ENCODE measurements around the gene CACNA1B. TPM values are rescaled to one million over a fixed set of nuclear protein-coding genes. Genes with fewer than 3 reads are reported as not detected.
A peak's percentile ranks its signal among the peaks of the same experiment; 100 is the strongest.

The CACNA1B gene
- total RNA-seq, 1 donor from 2014 or later = 0.41 TPM

DNA sequence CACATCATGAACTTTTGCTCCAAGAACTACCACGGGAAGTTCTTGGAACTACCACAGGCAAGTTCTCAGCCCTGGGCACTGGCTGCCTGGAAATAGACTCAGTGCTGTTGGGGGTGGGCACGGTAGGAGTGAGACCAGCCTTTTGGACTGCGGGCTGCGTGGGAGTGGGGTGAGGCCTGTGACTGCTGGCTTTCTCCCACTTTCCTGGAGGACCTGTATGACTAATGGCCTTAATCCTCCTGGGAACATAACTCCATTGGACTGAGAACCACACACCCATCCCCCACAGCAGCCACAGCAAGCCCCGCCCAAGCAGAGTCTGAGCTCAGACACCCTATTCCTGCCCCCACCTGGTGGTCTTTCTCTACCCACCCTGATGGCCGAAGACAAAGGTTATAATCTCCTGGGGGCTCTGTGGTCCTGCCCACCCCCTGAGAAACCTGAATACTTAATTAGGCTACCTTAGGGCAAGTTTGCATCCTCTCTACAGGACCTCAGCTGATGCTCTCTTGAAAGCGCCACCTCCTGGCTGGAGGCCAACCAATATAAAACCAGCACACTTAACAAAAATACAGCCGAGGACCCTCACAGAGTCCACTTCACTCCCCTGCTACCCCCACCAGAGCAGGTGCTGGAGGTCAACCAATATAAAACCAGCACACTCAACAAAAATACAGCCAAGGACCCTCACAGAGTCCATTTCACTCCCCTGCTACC is 112.6 kb downstream of the CACNA1B start:
- ATAC-seq (no peak), DNase-seq (ENCODE audit: missing footprints) (no peak)
- intact Hi-C loops (cut with DNase I) = no loop called here

DNA sequence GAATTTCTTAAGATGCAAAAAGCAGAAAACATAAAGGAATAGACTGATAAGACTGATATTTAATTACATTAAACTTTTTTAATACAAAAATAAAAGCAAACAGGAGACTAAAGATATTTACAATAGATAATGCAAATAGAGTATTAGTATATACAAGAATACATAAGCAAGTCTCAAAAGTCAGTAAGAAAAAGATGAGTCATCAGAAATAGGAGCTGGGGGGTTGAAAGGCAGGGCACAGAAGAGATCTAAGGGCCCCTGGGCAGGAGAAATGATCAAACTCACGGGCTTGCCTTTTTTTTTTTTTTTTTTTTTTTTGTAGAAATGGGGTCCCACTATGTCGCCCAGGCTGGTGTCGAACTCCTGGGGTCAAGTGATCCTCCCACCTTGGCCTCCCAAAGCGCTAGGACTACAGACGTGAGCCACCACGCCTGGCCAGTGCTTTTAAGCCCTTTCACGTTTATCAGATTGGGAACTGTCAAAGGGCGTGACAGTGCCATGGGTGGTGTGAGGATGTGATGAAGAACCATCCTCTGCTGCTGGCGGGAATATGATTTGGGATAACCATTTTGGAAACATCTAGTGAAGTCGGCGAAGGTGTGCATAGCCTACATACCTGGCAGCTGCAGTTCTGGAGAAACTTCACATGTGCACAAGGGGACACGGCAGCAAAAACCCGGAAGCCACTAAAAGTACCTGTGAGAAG is 126.1 kb downstream of the CACNA1B start:
- intact Hi-C loops (cut with DNase I) = no loop called here
- ATAC-seq (no peak), DNase-seq (ENCODE audit: missing footprints) (no peak)

DNA sequence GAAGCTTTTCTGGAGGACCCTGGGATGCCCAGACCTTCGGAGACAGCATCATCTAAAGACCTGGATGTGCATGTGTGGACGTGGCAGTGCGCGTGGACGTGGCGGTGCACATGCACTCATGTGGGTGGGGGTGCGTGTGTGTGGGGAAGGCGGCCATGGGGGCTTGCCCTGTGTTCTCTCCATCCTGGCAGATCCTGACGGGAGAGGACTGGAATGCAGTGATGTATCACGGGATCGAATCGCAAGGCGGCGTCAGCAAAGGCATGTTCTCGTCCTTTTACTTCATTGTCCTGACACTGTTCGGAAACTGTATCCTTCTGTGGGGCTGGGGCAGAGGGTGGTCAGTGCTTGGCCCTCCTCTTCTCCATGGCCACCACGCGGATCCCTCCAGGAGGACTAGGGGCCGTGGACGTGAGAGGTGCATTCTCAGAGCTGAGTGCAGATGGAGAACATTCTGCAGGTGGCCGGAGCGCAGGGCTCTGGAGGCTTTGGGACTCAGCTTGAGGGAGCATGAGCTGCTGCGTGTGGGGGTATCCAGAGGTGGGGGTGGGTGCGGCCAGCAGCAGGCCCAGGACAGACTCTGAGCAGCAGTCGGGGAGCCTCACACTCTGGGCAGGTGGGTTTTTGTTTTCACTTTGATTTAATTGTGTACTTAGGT is 129.1 kb downstream of the CACNA1B start:
- DNase-seq (ENCODE audit: missing footprints) (no peak), ATAC-seq (no peak)
- intact Hi-C loops (cut with DNase I) = no loop called here

DNA sequence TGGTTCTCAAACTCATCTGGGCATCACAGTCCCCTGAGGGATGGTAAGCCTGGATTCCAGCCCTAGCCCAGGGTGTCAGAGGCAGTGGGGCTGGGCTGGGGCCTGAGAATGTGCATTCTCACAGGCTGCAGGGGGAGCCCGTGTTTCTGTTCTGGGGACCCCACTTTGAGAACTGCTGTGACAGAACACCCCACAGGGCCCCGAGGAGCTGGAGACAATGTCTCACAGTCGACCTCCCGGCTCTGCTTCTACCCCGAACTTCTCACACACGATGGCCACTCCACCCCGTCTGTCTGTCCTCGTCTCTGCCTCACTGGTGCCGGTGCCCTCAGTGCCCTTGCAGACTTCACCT is 130.0 kb downstream of the CACNA1B start:
- DNase-seq (ENCODE audit: missing footprints) (no peak), ATAC-seq (no peak)
- intact Hi-C loops (cut with DNase I) = no loop called here

DNA sequence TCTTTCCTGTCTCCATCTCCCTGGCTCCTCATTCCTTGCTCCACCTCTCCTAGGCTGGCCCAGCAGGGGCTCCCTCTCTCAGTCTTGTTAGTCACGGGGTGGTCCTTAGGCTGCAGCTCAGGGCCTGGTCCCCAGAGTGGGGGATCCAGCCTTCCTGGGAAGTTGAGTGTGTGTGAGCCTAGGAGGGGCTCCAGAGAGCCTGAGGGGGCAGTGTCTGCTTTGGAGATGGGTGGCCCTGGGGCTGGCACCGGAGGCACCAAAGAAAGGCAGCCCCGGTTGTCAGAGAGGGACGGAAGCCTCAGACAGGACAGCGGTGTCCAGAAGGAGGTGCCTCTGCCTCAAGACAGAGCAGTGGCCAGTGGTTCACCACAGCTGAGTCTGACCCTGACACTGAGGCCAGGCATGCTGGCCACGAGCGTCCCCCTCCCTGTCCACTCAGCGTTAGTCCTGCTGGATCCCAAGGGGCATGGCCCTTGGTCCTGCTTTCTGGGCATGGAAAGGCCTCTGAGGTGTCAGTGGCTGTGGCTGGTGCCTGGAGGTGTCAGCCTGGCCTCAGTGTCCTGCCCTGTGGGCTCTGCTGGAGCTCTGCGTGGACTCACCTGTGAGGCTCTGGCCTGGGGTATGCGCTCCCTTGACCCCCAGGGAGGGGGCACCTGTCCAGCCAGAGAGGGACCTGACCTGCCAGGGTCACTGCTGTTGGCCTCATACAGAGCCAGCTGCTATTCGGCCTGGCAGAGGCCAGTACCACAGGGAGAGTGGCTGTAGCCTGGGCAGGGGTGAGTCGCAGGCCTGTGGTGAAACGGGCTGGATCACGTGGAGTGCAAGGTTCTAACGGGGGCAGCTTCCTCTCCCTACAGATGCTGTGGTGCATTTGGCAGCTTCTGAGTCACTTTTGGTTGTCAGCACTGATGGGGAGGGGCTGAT is 130.6 kb downstream of the CACNA1B start:
- no peak for ATAC-seq
- intact Hi-C loops (cut with DNase I) = no loop called here
- DNase-seq (ENCODE audit: missing footprints) = no peak

DNA sequence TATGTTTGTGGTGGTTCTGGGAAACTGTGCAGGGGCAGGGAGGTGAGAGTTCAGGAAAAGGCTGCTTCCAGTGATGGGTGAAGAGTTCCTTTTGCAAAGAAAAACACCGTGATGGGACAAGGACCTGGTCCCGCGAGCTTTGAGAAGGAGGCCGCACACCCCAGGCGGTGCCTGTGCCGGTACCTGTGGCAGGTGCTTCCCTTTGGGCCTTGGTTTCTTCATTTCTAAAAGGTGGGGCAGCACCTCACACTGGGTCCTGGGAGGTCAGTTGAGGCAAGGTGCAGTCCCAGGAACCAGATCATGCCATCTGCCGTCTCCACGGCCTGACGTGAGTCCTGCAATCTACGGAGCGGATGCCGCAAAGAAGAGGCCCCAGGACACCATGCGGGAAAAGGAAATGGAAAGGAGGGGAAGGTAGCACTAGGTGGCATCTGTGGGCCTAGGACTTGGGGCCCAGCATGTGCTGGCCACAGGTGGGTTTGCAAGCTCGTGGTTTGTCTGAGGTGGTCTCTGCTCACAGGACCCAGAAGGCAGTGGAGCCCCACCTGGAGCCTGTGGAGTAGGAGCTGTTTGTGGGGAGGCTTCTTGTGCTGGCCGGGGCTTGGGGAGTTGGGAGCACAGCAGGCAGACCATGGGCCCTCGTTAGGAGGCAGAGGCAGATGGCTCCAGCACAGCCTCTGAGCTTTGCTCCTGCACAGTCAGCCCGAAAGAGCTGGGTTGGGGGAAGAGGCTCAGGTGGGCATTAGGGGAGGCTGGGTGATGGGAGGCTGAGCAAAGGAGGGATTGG is 131.6 kb downstream of the CACNA1B start:
- DNase-seq (ENCODE audit: missing footprints) (no peak), ATAC-seq (no peak)
- intact Hi-C loops (cut with DNase I) = no loop called here

DNA sequence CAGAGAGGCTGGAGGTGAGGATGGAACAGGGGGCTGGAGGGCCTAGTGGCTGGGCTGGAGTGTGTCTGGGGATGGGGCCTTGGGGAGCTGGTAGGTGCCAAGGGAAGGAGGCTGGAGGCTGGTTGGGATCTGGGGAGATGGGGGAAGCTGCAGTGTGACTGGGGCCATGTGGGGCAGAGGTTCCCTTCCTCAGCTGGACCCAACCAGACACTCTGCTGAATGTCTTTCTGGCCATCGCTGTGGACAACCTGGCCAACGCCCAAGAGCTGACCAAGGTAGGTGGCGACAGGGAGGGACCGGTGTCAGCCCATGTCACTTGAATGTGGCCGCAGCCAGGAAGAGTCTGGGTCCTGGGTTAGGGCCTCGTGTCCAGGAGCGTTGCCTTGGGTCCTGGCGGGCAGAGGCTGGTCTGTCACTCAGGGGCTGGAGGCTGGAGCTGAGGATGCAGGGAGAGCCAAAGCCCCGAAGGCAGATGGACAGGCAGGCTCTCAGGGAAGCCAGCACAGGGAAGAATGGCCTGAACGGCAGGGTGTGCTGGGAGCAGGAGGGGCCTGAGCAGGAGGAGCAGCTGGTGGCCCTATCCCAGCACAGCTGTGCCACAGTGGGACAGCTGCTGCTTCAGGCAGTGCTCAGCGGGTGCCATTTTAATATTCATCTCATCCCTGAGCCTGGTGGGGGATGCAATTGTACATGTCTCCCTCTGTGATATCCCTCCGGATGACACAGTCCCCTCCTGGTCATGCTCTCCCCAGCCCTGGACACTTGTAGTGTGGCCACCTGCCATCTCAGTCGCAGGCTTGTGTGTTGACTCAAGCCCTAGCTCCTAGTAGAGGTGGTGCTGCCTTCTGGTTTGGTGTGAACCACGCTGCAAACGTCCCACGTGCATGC is 132.5 kb downstream of the CACNA1B start:
- ATAC-seq = no peak
- intact Hi-C loops (cut with DNase I) = no loop called here
- DNase-seq (ENCODE audit: missing footprints) = no peak

DNA sequence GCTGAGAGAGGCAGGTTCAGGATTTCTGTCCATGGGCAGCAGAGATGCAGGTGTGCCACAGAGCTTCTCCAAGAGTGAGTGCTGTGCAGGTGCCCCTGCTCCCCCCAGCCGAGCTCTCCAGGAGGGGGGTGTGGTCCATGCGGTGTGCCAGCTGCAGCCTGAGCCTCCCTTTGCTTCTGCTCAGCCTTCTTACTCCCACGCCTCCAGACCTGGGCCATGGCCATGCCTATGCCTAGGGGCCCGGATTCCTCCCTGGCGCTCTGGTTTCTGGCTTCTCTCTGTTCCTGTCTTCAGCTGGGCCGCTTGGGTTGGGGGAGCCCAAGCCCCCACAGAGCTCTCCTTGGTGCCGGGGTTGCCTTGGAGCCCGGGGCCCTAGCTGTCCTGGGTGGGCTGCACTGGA is 133.3 kb downstream of the CACNA1B start:
- DNase-seq (ENCODE audit: missing footprints) = no peak
- no peak for ATAC-seq
- intact Hi-C loops (cut with DNase I) = no loop called here

DNA sequence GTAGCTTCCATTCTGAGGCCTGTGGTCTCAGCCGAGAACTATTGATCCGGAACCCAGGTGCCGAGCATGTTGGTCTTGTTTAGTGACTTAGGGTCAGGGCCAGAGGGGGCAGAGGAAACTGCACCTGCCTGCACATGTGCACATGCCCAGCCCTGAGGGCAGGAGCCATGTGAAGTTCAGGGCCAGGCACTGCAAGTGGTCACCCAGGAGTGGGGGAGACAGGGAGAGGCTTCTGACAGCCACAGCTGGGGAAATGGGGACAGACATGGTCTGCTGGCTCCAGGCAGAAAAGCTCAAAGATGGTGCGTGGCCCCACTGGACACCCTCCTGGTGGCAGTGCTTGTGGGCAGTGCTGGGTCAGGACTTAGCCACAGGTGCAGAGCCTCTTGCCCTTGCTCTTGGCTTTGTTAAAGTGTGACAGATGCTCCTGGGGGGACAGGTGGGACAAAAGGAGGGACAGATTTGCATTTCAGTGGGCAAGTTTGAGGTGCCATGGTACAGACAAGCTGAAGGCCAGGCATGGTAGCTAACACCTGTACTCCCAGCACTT is 134.4 kb downstream of the CACNA1B start:
- intact Hi-C loops (cut with DNase I) = no loop called here
- no peak for DNase-seq (ENCODE audit: missing footprints)
- no peak for ATAC-seq

DNA sequence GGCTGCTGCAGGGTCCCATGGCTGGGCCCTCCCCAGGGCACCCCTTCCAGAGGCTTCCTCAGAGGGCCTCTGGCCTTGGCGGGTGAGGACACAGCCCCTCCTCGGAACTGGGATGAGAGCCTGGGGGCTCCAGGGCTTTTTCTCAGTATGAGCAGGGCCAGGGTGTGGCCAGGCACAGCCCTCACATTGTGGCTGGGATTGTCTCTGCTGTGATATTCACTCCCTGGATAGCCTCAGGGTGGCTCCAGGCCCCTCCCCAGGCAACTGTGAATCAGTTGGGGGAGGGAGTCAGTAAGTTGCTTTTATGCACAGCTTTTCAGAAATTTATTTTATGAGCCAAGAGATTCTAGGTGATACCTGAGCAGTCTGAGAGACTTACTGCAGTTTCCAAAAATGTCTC is 135.7 kb downstream of the CACNA1B start:
- DNase-seq (ENCODE audit: missing footprints) (no peak), ATAC-seq (no peak)
- intact Hi-C loops (cut with DNase I) = no loop called here

DNA sequence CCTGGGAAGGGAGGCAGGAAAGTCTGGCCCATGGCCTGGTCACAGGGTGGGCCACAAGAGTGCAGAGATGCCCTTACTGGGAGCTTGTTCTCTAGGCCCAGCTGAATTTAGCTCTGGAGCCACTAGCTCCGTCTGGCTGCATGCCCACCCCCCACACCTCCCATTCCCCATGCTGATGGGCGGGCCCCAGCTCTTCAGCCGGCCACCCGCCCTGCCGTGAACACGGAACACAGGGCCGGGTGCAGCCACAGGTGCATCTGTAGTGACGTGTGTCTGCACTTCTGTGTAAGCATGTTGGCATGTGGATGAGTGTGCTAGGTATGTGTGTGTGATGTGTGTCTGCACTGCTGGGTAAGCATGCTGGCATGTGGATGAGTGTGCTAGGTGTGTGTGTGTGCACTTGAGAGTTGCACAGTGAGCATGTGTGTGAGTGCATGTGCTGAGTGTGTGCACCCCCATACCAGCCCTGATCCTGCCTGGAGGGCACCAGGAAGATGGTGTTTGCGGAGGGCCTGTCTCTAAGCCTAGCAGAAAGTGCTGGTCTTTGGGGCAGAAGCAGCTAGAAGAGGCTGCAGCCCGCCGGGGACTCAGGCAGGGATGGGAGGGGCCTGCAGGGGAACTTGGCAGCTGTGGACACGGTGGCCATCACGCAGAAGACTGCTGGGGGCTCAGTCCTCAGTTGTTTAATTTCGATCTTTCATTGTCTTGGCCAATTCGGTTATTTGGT is 136.4 kb downstream of the CACNA1B start:
- DNase-seq (ENCODE audit: missing footprints) (no peak), ATAC-seq (peak; percentile 18)
- intact Hi-C loops (cut with DNase I) = no loop called here

DNA sequence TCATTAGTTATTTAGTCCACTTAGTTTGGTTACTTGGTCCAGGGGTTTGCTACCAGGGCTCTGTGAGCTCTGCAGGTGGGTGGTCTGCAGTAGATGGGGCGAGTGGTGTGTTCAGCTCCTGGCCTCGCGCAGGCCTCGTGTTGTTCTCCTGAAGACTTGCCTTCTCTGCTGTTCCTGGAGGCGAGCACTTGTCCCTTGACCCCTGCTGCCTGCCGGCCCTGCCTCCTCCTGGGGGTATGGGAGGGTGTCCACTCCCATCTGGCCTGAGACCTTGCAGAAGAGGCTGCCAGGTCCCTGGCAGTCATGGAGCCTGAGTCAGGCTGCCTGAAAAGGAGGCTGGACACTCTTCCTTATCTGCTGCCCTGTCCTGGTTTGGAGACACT is 137.0 kb downstream of the CACNA1B start:
- intact Hi-C loops (cut with DNase I) = no loop called here
- DNase-seq (ENCODE audit: missing footprints) (no peak), ATAC-seq (no peak)

DNA sequence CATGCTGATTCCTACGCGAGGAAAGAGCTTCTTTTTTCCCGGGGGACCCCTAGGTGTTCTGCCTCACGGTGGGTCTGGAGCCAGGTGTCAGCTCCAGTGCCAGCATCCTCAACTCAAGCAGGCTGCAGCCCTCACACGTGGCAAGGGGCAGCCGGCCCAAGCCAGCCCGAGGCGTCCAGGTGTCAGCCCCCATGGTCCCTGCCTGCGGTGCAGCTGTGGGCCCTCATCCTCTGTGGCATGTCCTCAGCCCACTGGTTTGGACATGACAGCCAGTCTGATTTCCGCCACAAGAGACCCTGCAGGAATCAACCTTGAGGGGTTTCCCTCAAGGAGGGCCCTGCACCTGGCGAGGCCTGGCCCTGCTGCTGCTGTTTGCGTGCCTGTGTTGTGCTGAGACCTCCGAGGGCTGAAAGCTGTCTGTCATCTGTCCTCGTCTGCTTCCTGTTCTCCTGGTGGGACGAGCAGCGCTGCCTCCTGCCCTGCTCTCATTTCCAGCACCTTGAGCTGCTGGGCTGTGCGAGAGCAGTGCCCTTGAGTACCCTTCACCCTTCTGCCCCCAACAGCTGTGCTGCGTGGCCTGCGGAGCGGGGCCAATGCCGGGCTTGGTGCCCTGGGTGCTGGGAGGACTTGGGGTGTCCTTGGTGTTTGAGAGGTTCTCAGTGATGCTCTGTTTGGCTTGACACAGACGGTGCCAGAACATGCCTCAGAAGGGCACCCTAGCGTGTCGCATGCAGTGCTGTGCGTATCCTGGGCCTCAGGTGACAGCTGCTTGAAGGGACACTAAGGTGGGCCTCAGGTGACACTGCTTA is 137.6 kb downstream of the CACNA1B start:
- no peak for DNase-seq (ENCODE audit: missing footprints)
- no peak for ATAC-seq
- intact Hi-C loops (cut with DNase I) = no loop called here

DNA sequence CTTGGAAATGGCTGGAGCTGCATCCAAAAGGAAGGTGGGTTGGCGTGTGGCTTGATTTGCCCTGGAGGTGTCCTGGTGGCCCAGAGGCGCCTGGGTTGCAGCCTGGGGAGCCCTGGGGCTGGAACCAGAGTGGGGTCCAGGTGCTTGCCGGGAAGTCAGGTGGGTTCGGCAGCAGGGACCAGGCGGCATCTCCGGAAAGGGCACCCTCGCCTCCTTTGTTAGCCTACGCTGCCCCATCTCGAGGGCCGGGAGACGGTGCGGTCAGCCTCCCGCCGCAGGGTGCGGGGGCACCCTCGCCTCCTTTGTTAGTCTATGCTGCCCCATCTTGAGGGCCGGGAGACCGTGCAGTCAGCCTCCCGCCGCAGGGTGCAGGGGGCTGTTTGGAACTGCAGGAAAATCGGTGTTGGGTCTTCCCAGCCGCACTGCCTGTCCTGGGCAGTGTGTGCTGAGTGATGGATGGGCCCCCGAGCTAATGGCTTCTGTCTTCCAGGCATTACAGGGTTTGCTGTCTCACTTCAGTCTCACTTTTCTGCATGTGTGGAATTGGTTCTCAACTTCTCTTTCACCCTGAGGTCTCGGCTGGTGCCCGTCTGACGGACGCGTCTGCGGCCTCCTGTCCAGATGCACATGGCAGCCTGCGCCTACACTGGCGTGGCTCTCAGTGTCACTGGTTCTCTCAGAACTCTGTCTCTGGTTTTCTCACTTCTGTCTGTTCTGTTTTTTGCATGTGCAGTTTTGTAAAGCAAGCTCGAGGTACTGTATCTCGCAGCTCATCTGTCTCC is 139.0 kb downstream of the CACNA1B start:
- no peak for ATAC-seq
- intact Hi-C loops (cut with DNase I) = no loop called here
- no peak for DNase-seq (ENCODE audit: missing footprints)

DNA sequence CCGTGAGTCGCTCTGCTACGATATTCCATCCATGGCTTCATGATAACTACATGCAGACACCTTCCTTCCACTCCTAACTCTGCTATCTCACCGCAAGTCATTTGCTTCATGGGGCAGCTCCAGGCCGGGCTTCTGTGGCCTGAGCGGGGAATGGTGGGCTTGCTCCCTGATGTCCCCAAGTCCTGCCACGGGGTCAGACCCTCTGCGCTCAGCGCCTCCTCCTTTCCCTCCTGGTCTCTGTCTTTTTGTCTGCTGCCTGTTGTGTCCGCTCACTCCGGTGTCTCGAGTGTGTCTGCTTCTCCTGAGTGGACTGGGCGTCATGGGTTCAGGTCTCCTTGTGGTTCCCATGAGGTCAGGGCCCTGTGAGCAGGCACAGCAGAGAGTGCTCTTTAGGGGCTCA is 139.6 kb downstream of the CACNA1B start:
- DNase-seq (ENCODE audit: missing footprints) (no peak), ATAC-seq (no peak)
- intact Hi-C loops (cut with DNase I) = no loop called here

Measured in Right ventricle myocardium inferior (tissue), 1 donor.